Measurements from ENCODE around the gene TEKT2.

Gene TEKT2

GRCh38 chr1:36094621-36095061 lies 10.7 kb downstream of the TEKT2 start:
- no peak overlapping the region for H3K9ac ChIP-seq (ENCODE audit: low read depth, low read length, poor library complexity, severe bottlenecking)
- H3F3A ChIP-seq (ENCODE audit: low read depth): no peaks in the 10 kb centered on the region
- H3K9me3 ChIP-seq (ENCODE audit: insufficient read depth, low read depth, low read length): no peaks in the 10 kb centered on the region
- no peak overlapping the region for H3K4me2 ChIP-seq (ENCODE audit: low read depth, low read length, poor library complexity, severe bottlenecking)
- no peaks in the 10 kb centered on the region for H3K27me3 ChIP-seq (ENCODE audit: insufficient read depth, low read length, poor library complexity, severe bottlenecking)
- no peak overlapping the region for H2AFZ ChIP-seq (ENCODE audit: low read length)
- no peak overlapping the region for H3K4me3 ChIP-seq (ENCODE audit: low read length, poor library complexity, severe bottlenecking)
- peaks cover 9% of the 10 kb centered on the region for H3K4me1 ChIP-seq (ENCODE audit: insufficient read depth, low read length, poor library complexity, severe bottlenecking)
- peaks cover 33% of the 10 kb centered on the region for H3K79me2 ChIP-seq (ENCODE audit: insufficient read depth, low read length)
- peaks cover 8% of the 10 kb centered on the region for H4K20me1 ChIP-seq (ENCODE audit: insufficient read depth, low read length, poor library complexity, severe bottlenecking)
- no peaks in the 10 kb centered on the region for H3K9me2 ChIP-seq (replicated peaks; ENCODE audit: low read depth, low read length)
- peaks cover 16% of the 10 kb centered on the region; the same call in 1 of the 2 replicates for H3K36me3 ChIP-seq (ENCODE audit: insufficient read depth, low read length)
- TF ChIP-seq EZH2phosphoT487 (IDR thresholded peaks at IDR 0.05; ENCODE audit: borderline replicate concordance) (no peak), CTCF (conservative IDR thresholded peaks at IDR 0.05; ENCODE audit: low read length) (no peak)

GRCh38 chr1:36095760-36096405 lies 12.0 kb downstream of the TEKT2 start:
- no peaks in the 10 kb centered on the region for H3K9me2 ChIP-seq (replicated peaks; ENCODE audit: low read depth, low read length)
- no peaks in the 10 kb centered on the region for H3K9me3 ChIP-seq (ENCODE audit: insufficient read depth, low read depth, low read length)
- H3K4me1 ChIP-seq (ENCODE audit: insufficient read depth, low read length, poor library complexity, severe bottlenecking): no peaks in the 10 kb centered on the region
- H3K4me3 ChIP-seq (ENCODE audit: low read length, poor library complexity, severe bottlenecking): no peak overlapping the region
- no peaks in the 10 kb centered on the region for H4K20me1 ChIP-seq (ENCODE audit: insufficient read depth, low read length, poor library complexity, severe bottlenecking)
- H2AFZ ChIP-seq (ENCODE audit: low read length): no peak overlapping the region
- H3K4me2 ChIP-seq (ENCODE audit: low read depth, low read length, poor library complexity, severe bottlenecking): no peak overlapping the region
- no peaks in the 10 kb centered on the region for H3K27me3 ChIP-seq (ENCODE audit: insufficient read depth, low read length, poor library complexity, severe bottlenecking)
- no peak for TF ChIP-seq EZH2phosphoT487 (IDR thresholded peaks at IDR 0.05; ENCODE audit: borderline replicate concordance)
- no peak for TF ChIP-seq CTCF (conservative IDR thresholded peaks at IDR 0.05; ENCODE audit: low read length)
- no peak overlapping the region for H3K9ac ChIP-seq (ENCODE audit: low read depth, low read length, poor library complexity, severe bottlenecking)
- H3K79me2 ChIP-seq (ENCODE audit: insufficient read depth, low read length): peaks cover 20% of the 10 kb centered on the region
- H3F3A ChIP-seq (ENCODE audit: low read depth): no peaks in the 10 kb centered on the region
- peaks cover 16% of the 10 kb centered on the region; the same call in 1 of the 2 replicates for H3K36me3 ChIP-seq (ENCODE audit: insufficient read depth, low read length)

- H3K4me1 ChIP-seq (ENCODE audit: insufficient read depth, low read length, poor library complexity, severe bottlenecking): no peaks in the 10 kb centered on the region
- no peaks in the 10 kb centered on the region for H3K9me3 ChIP-seq (ENCODE audit: insufficient read depth, low read depth, low read length)
- no peaks in the 10 kb centered on the region for H3F3A ChIP-seq (ENCODE audit: low read depth)
- H3K36me3 ChIP-seq (ENCODE audit: insufficient read depth, low read length): peaks cover 16% of the 10 kb centered on the region; the same call in 1 of the 2 replicates
- H4K20me1 ChIP-seq (ENCODE audit: insufficient read depth, low read length, poor library complexity, severe bottlenecking): no peaks in the 10 kb centered on the region
- H3K79me2 ChIP-seq (ENCODE audit: insufficient read depth, low read length): peaks cover 11% of the 10 kb centered on the region; the same call in 1 of the 2 replicates
- H3K4me3 ChIP-seq (ENCODE audit: low read length, poor library complexity, severe bottlenecking): no peak overlapping the region
- no peak overlapping the region for H2AFZ ChIP-seq (ENCODE audit: low read length)
- H3K4me2 ChIP-seq (ENCODE audit: low read depth, low read length, poor library complexity, severe bottlenecking): no peak overlapping the region
- H3K9ac ChIP-seq (ENCODE audit: low read depth, low read length, poor library complexity, severe bottlenecking): no peak overlapping the region
- no peaks in the 10 kb centered on the region for H3K27me3 ChIP-seq (ENCODE audit: insufficient read depth, low read length, poor library complexity, severe bottlenecking)
- TF ChIP-seq EZH2phosphoT487 (IDR thresholded peaks at IDR 0.05; ENCODE audit: borderline replicate concordance) (no peak), CTCF (conservative IDR thresholded peaks at IDR 0.05; ENCODE audit: low read length) (peak; percentile 37; the same call in 1 of the 2 replicates)
- H3K9me2 ChIP-seq (replicated peaks; ENCODE audit: low read depth, low read length): no peaks in the 10 kb centered on the region
Observed at GRCh38 chr1:36096500-36097432, 12.9 kb downstream of the TEKT2 start.

Measured in Loucy (cell line).